ENCODE data around the gene DPF1. TPM values are rescaled to one million over a fixed set of nuclear protein-coding genes. Genes with fewer than 3 reads are reported as not detected.

The DPF1 gene
- total RNA-seq, 2 donors from 2014 or later, result not detected

DNA sequence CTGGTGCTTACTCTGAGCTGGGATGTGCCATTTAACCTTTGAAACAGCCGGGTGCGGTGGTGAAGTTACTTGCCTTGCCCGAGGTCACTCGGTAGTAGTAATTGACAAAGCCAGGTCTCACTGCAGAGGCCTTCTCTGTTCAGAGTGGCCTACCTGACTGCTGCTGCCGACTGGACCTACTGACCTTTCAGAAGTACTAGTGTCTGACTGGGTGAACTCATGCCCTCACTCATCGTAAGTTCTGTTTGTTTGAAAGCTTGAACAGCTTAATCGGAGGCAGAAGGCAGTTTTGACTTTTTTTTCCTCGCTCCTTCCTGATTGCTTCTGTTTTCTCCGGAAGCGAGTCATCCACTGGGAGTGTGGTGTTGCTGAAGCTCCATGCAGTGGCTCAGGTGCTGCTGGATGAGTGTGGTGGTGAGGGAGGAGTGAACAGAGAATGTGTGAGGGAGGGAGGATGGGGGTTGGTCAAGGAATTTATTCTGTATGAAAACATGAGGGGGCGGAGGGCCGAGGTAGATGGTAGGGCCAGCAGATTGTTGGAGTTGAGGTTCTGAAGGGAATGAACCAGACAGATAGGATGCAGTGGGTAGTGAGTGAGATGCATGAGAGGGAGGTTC lies 43.1 kb upstream of the DPF1 start:
- peak; percentile 70 for DNase-seq
- Histone ChIP-seq H3K27ac (peak overlapping the region; percentile 93), H3K4me3 (peak overlapping the region; percentile 74), H3K36me3 (no peaks in the 10 kb centered on the region), H3K9me3 (no peaks in the 10 kb centered on the region), H3K9ac (ENCODE audit: low read depth in 2 of 2, low read length in 2 of 2) (peak overlapping the region; percentile 98), H3K27me3 (no peaks in the 10 kb centered on the region), H3K4me1 (peaks cover 17% of the 10 kb centered on the region)
- TF ChIP-seq, protein P1, sequence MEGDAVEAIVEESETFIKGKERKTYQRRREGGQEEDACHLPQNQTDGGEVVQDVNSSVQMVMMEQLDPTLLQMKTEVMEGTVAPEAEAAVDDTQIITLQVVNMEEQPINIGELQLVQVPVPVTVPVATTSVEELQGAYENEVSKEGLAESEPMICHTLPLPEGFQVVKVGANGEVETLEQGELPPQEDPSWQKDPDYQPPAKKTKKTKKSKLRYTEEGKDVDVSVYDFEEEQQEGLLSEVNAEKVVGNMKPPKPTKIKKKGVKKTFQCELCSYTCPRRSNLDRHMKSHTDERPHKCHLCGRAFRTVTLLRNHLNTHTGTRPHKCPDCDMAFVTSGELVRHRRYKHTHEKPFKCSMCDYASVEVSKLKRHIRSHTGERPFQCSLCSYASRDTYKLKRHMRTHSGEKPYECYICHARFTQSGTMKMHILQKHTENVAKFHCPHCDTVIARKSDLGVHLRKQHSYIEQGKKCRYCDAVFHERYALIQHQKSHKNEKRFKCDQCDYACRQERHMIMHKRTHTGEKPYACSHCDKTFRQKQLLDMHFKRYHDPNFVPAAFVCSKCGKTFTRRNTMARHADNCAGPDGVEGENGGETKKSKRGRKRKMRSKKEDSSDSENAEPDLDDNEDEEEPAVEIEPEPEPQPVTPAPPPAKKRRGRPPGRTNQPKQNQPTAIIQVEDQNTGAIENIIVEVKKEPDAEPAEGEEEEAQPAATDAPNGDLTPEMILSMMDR (IDR thresholded peaks at IDR 0.05), result no peak
- intact Hi-C loops (cut with DNase I), result no loop called here

DNA sequence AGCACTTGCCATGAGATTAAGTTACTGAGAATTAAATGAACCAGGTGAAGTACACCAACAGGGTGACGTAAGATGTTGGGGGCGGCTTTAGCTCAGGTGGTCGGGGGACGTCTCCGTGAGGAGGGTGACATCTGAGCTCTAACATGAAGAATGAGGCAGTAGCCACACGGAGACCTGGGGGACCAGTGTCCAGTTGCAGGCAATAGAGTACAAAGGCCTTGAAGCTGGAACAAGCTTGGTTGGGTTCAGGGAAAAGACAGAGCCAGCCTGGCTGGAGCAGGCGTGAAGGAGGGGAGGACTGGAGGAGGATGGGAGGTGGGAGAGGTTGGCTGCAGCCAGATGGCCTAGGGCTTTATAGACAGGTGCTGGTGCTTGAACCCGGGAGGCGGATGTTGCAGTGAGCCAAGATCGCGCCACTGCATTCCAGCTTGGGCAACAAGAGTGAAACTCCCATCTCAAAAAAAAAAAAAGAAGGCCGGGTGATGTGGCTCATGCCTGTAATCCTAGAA lies 42.0 kb upstream of the DPF1 start:
- Histone ChIP-seq H3K36me3 (no peaks in the 10 kb centered on the region), H3K9me3 (no peaks in the 10 kb centered on the region), H3K4me3 (peak overlapping the region; percentile 74), H3K4me1 (peaks cover 7% of the 10 kb centered on the region), H3K27ac (peak overlapping the region; percentile 93), H3K27me3 (no peaks in the 10 kb centered on the region), H3K9ac (ENCODE audit: low read depth in 2 of 2, low read length in 2 of 2) (peak overlapping the region; percentile 98)
- intact Hi-C loops (cut with DNase I), result no loop called here
- peak; percentile 39 for DNase-seq
- TF ChIP-seq, protein P1 (IDR thresholded peaks at IDR 0.05), result no peak

DNA sequence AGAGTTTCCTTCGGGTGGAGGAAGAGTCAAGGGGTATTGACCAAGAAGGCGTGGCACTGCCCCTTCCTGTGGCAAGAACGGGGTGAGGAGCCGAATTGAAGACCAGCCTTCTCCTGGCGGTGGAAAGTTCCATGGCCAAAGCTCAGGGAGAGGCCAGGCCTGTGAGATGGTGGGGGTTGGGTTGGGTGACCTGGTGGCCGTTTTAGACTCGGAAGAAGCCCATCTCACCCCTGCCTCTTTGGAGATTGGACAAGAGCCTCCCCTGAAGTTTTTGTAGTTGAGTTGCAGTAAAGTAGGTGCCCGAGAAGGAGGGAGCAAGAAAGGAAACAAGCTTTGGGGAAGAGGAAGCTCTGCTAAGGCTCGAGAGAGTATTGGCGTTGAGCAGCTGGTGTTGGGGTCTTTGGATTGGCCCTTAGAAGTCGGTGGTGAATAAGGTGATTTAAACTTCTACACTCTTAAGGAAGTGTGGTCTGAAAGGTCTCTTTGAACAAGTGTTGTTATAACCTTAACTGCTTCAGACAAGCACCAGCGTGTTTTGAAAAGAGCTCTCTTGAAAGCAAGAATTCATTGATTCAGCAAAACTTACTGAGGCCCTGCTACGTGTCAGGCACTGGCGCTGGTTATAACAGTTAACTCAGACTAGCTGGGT lies 41.3 kb upstream of the DPF1 start:
- Histone ChIP-seq H3K36me3 (no peaks in the 10 kb centered on the region), H3K9me3 (no peaks in the 10 kb centered on the region), H3K9ac (ENCODE audit: low read depth in 2 of 2, low read length in 2 of 2) (peak overlapping the region; percentile 98), H3K4me3 (peak overlapping the region; percentile 74), H3K27me3 (no peaks in the 10 kb centered on the region), H3K4me1 (peaks cover 5% of the 10 kb centered on the region), H3K27ac (peak overlapping the region; percentile 93)
- DNase-seq, result peak; percentile 68
- intact Hi-C loops (cut with DNase I), result no loop called here
- TF ChIP-seq, protein P1 (IDR thresholded peaks at IDR 0.05), result no peak

DNA sequence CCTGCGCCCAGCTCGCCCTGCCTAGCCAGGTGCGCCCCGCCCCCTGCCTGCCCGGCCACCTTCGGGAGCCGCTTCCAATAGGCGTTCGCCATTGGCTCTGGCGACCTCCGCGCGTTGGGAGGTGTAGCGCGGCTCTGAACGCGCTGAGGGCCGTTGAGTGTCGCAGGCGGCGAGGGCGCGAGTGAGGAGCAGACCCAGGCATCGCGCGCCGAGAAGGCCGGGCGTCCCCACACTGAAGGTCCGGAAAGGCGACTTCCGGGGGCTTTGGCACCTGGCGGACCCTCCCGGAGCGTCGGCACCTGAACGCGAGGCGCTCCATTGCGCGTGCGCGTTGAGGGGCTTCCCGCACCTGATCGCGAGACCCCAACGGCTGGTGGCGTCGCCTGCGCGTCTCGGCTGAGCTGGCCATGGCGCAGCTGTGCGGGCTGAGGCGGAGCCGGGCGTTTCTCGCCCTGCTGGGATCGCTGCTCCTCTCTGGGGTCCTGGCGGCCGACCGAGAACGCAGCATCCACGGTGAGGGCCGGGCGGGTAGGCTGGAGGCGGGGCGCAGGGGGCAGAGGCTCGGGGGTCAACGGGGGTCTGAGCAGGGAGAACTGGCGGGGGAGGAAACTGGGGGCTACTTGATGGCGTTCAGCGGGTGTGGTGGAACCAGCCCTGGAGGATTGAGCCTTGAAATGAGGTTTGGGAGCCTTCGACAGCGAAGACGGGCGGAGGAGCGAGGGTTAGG lies 40.6 kb upstream of the DPF1 start, which contains the start of gene SPINT2:
SPINT2 (plus strand) TSS at position 88 of the 727 bp plus-strand sequence; CDS start at position 408, 320 bp downstream.
- no peaks in the 10 kb centered on the region for H3K9me3 ChIP-seq
- H3K4me3 ChIP-seq, result peak within 1 kb of the TSS; percentile 74
- peak within 1 kb of the TSS; percentile 93 for H3K27ac ChIP-seq
- intact Hi-C loops (cut with DNase I), result no loop called here
- no peaks in the 10 kb centered on the region for H3K27me3 ChIP-seq
- H3K9ac ChIP-seq (ENCODE audit: low read depth in 2 of 2, low read length in 2 of 2), result peak within 1 kb of the TSS; percentile 98
- H3K4me1 ChIP-seq, result peaks cover 5% of the 10 kb centered on the region
- no peak for DNase-seq
- H3K36me3 ChIP-seq, result no peaks in the 10 kb centered on the region
- TF ChIP-seq, protein P1 (IDR thresholded peaks at IDR 0.05), result no peak

DNA sequence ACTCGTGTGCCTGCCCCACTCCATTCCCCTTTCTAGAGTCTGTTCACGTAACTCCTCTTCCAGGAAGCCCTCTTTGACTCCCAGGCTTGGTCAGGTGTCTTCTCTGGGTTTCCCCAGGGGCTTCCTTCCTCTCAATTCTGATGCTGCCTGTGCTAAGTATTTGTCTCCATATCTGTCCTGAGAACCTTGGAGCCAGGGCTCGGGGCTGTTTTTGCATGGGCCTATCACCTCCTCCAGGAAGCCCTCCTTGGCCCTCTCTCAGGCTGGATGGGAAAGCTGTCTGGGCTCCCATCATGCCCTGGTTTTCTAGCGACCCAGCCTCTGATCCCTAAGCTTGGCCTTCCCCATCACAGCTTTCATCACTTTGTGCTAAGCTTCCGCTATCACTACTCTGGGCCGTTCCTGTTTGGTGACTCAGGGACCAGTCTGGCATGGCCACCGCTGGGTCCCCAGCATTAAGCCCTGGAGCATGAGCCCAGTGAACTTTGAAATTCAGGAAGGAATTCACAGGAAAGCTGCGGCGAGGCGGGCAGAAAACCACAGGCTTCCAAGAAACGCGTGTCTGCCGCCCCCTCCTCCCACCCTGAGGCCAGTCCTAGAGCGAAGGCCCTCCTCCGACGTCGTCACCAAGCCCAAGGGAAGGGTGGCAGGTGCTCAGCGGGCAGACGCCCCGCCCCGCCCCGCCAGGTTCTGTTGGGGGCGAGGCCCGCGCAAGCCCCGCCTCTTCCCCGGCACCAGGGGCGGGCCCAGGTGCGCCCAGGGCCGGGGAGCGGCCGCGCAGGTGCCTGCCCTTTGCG lies 39.9 kb upstream of the DPF1 start:
- intact Hi-C loops (cut with DNase I), result no loop called here
- H3K9me3 ChIP-seq, result no peaks in the 10 kb centered on the region
- no peaks in the 10 kb centered on the region for H3K36me3 ChIP-seq
- no peaks in the 10 kb centered on the region for H3K27me3 ChIP-seq
- peak overlapping the region; percentile 74 for H3K4me3 ChIP-seq
- H3K9ac ChIP-seq (ENCODE audit: low read depth in 2 of 2, low read length in 2 of 2), result peak overlapping the region; percentile 98
- peaks cover 5% of the 10 kb centered on the region for H3K4me1 ChIP-seq
- DNase-seq, result peak; percentile 94
- H3K27ac ChIP-seq, result peak overlapping the region; percentile 93
- TF ChIP-seq, protein P1 (IDR thresholded peaks at IDR 0.05), result no peak
